IMR-90 (cell line): ENCODE measurements around the gene PCSK5.
"Not testable (repeated sequence)": the region's sequence is repeated elsewhere in the genome, so short reads cannot be mapped to it uniquely, and the experiment has no call there.

Experiments used
- CTCF ChIP-seq: conservative IDR thresholded peaks from 2 replicates; pipeline ENCODE4 v1.5.1; 2012; ENCODE audit warnings: mild to moderate bottlenecking, low read depth, low read length, improper control_type of control experiment
- RAD21 ChIP-seq: IDR thresholded peaks from 2 replicates; pipeline ENCODE4 v1.6.1; 2012; ENCODE audit warnings: low read length, improper control_type of control experiment

GRCh38 chr9:76081281-76081680, 190.8 kb downstream of the PCSK5 start:
- TF ChIP-seq RAD21, CTCF: not testable (repeated sequence)
